ENCODE measurements around the gene CAPZB. TPM values are rescaled to one million over a fixed set of nuclear protein-coding genes. Genes with fewer than 3 reads are reported as not detected.

Gene CAPZB
- total RNA-seq, 1 experiment from 2014 or later = 348 TPM

GRCh38 chr1:19450811-19451515 is 34.4 kb downstream of the CAPZB start:
- Histone ChIP-seq H3K4ac (ENCODE audit: low read depth, low read length) (no peak overlapping the region), H3K14ac (ENCODE audit: insufficient read depth, low read length) (no peak overlapping the region), H3K27ac (ENCODE audit: insufficient read length, low read depth, low read length) (no peak overlapping the region), H3K79me1 (ENCODE audit: insufficient read depth, low read depth, low read length, poor library complexity, severe bottlenecking) (peaks cover 21% of the 10 kb centered on the region), H3K23ac (ENCODE audit: insufficient read length, low read depth, low read length) (no peak overlapping the region), H3K9me3 (ENCODE audit: control insufficient read depth, low read depth, low read length) (no peaks in the 10 kb centered on the region), H3K23me2 (ENCODE audit: insufficient read length, low read depth, low read length, poor library complexity, severe bottlenecking) (no peaks in the 10 kb centered on the region), H3K56ac (ENCODE audit: insufficient read length, low read depth, low read length) (no peak overlapping the region), H3K4me1 (ENCODE audit: insufficient read depth, low read length) (peaks cover 19% of the 10 kb centered on the region), H2BK20ac (ENCODE audit: low read depth, low read length, poor library complexity, severe bottlenecking) (no peak overlapping the region), H3K27me3 (ENCODE audit: insufficient read depth, low read length) (no peaks in the 10 kb centered on the region), H3K9ac (ENCODE audit: extremely low read depth, insufficient read length, low read length) (no peak overlapping the region), H4K5ac (ENCODE audit: insufficient read length, low read depth, low read length) (no peak overlapping the region), H2AK5ac (ENCODE audit: insufficient read length, low read length) (no peak overlapping the region), H4K91ac (ENCODE audit: insufficient read length, low read depth, low read length) (no peak overlapping the region), H3T11ph (ENCODE audit: low read length) (no peak overlapping the region), H2BK120ac (ENCODE audit: low read depth, low read length, poor library complexity, severe bottlenecking) (no peak overlapping the region), H4K20me1 (ENCODE audit: control insufficient read depth, insufficient read depth, insufficient read length) (no peaks in the 10 kb centered on the region), H4K8ac (replicated peaks; ENCODE audit: insufficient read length, low read depth, low read length) (no peak overlapping the region), H2BK5ac (ENCODE audit: insufficient read length, low read length) (no peak overlapping the region), H3K79me2 (ENCODE audit: insufficient read depth, low read length) (peaks cover 48% of the 10 kb centered on the region; the same call in 1 of the 2 replicates), H3K4me2 (ENCODE audit: insufficient read depth, insufficient read length, low read length) (no peak overlapping the region), H2AFZ (ENCODE audit: low read length) (no peak overlapping the region), H3K18ac (ENCODE audit: insufficient read length, low read depth, low read length) (no peak overlapping the region), H2BK12ac (ENCODE audit: insufficient read length, low read depth, low read length) (no peak overlapping the region), H2BK15ac (ENCODE audit: low read depth, low read length) (no peak overlapping the region)
- H3K27me3 Mint-ChIP-seq (ENCODE audit: low read depth) = no peaks in the 10 kb centered on the region
- no peak for TF ChIP-seq CTCF (conservative IDR thresholded peaks at IDR 0.05)
- no peak for DNase-seq
- peaks cover 66 to 73% of the 10 kb centered on the region in 2 experiments for H3K4me1 Mint-ChIP-seq
- H3K27ac Mint-ChIP-seq = no peak overlapping the region
- H3K36me3 Mint-ChIP-seq (ENCODE audit: insufficient read depth in 1 of 3, low read depth in 3 of 3) = peaks cover 4 to 15% (median 5%) of the 10 kb centered on the region in 3 experiments; a peak in 4 of 7 replicates
- H3K4me3 Mint-ChIP-seq = no peak overlapping the region
- no CpG with 5 or more reads among the region's 6 CpGs for WGBS (ENCODE audit: extremely low coverage, insufficient read length, low lambda C conversion rate)
- no peaks in the 10 kb centered on the region for H3K9me3 Mint-ChIP-seq

Data from H9 (cell line).